HG02798 (cell line): Measurements from ENCODE around the gene RMND1.
"Not testable (repeated sequence)": the region's sequence is repeated elsewhere in the genome, so short reads cannot be mapped to it uniquely, and the experiment has no call there.

Source experiments
- ATAC-seq: cut with Tn5 transposase; IDR thresholded peaks from one replicate; pipeline ENCODE4 v1.9.1; 2021; ENCODE audit warnings: mild to moderate bottlenecking; ENCODE audit not compliant: unreplicated experiment, poor library complexity

RMND1 gene

DNA sequence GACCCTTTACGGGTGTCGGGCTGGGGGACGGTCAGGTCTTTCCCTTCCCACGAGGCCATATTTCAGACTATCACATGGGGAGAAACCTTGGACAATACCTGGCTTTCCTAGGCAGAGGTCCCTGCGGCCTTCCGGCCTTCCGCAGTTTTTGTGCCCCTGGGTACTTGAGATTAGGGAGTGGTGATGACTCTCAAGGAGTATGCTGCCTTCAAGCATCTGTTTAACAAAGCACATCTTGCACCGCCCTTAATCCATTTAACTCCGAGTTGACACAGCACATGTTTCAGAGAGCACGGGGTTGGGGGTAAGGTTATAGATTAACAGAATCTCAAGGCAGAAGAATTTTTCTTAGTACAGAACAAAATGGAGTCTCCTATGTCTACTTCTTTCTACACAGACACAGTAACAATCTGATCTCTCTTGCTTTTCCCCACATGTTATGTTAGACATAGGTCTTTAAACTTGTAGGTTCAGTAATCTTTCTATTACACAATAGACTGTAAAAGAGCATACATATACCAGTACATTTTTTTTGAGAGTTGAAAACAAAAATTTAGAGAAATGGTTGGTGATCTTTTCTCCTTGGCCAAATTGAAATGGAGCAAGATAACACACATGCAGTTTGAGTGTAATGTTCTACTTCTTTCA lies 3.9 kb upstream of the RMND1 start:
- not testable (repeated sequence) for ATAC-seq

DNA sequence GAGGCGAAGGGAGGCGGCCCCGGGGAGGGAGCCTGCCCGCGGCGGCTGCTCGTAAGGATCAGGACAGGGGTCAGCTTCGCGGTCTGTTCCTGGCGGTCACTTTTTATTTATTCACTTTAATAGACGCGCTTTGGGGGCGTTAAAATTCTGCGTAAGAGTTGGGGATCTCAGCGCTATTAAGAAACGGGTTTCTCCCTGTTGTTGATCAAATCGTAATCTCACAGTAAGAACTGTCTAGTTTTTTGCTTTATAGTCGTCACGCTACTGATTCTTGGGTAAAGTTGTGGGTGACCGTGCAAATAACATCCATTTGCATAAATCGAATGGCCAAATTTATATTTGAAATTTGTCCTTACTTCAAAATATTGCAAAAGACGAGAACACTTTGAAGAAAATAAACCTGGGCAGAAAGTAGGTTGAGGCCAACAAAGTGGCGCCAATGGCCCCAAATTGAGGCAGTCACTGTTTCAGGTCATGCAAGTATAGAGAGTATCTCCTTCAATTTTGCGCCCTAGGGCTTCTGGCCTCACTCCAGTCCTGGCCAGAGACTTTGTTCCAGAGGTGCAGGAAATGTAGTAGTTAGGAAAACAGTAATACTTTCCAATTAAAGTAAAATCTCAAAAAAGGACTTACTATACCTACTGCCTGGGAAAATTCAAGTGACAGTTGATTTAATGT lies 963 bp upstream of the RMND1 start:
- no peak for ATAC-seq

DNA sequence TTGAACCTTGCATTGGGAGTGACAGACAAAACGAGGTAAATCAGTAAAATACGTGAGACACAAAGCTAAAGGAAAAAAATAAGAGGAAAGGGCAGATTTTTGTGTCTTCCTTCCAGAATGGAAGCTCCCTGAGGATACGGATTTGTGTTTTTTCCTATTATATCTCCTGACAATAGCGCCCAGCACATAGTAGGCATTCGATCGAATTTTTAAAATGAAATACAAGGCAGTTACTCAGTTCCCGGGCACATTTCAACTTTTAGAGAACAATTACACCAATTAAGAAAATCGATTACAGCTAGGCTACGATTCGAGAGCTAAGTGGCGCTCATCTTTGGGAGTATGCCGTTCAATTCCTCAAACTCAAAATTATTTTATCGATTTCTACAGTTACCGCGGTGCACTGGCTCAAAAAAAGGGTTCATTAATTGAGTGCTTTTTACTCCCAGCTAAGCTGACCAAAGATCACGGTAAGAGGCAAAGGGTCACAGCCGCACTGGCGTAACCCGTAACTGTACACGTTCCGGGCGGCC lies 443 bp downstream of the RMND1 start:
- ATAC-seq = no peak

DNA sequence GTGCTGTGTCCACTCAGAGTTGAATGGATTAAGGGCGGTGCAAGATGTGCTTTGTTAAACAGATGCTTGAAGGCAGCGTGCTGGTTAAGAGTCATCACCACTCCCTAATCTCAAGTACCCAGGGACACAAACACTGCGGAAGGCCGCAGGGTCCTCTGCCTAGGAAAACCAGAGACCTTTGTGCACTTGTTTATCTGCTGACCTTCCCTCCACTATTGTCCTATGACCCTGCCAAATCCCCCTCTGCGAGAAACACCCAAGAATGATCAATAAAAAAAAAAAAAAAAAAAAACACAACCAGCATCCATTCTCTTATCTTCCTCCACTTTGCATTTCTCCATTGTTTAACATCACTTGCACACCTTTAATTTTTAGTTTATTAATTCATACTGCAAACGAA lies 998 bp downstream of the RMND1 start:
- not testable (repeated sequence) for ATAC-seq

DNA sequence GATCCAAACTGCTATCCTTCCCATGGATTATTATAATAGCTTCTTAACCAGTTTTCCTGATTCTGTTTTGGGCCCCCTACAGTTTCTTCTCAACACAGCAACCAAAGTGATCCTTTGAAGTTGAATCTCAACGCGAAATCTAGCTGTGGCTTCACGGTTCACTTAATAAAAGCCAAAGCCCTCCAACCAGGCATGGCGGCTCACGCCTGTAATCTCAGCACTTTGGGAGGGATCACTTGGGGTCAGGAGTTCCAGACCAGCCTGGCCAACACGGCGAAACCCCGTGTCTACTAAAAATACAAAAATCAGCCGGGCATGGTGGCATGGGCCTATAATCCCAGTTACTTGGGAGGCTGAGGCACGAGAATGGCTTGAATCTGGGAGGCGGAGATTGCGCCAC lies 3.3 kb downstream of the RMND1 start:
- ATAC-seq = no peak

DNA sequence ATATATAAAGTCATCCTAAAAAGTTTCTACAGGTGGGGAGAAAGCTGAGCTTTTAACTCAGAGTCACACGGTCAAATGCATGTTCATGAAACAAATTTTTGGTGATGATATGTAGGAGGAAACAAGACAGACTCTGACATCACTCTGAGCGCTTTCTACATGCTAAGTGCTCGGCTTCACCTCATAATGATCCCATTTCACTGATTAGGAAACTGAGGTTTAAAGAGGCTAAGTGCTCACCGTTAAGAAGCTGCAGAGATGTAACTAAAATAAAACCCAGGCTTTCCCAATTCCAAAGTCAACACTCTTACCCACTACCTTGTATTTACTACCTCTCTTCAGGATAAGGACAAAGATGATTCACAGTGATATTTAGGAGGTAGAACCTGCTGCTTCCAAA lies 4.7 kb downstream of the RMND1 start:
- ATAC-seq = no peak

DNA sequence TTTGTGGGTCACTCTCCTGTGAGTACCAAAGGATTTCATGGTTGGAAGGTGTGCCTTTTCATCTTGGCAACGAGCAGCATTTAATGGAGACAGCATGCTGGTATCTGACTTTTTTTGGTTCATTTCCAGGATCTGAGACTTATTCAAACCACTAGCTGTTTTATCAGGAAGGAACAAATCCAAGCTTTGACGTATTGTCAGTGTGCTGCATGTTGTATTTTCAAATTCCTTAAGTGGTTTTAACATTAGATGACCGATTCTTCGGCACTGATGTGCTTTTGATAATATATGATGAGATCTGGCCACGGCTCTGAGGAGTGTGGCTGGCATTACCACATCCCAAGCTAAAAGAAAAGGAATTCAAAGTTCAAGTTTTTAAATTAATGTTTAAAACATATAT lies 6.4 kb downstream of the RMND1 start:
- ATAC-seq = no peak

DNA sequence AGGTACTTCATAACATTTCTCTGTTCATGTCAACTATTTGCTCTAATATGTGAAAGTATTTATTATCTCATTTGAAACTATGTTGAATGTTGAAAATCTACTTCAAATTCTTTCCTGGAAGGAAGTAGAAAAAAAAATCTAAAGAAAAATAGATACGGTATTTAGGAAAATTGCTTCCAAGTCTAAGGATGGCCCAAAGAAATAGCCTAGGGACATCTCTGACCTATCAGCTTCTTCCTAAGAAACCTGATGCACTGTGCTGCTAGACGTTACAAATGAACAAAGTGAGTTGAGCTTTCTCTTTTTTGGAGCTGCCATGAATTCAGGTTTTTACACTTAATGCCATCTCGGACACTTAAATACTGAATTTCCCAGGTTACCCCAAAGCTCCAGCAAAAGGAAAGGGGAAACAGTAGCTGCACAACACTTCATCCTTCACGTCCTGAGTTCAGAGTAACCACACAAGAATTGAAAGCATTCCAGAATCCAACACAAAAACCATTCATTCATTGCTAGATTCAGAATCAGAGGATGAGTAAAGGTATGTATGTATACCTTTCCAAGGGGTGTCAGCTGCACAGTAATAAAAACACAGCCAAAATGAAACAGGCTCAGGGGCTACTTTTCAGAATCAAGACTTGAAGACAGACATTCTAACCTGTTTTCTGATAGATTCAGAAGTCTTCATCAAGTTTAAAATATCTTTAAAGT lies 7.9 kb downstream of the RMND1 start:
- ATAC-seq = no peak

DNA sequence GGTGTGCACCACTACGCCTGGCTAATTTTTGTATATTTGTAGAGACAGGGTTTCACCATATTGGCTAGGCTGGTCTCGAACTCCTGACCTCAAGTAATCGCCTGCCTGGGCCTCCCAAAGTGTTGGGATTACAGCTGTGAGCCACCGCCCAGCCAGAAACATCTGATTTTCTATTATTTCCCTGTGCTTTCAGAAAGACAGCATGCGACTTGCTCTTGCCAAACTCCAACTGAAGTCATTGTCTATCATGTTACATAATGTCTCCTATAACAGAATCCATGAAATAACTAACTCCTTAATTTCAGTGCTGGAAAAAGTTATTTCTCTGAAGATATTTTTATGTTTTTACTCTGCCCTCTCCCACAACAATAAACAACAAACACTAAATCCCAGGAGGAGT lies 8.5 kb downstream of the RMND1 start:
- ATAC-seq = no peak

DNA sequence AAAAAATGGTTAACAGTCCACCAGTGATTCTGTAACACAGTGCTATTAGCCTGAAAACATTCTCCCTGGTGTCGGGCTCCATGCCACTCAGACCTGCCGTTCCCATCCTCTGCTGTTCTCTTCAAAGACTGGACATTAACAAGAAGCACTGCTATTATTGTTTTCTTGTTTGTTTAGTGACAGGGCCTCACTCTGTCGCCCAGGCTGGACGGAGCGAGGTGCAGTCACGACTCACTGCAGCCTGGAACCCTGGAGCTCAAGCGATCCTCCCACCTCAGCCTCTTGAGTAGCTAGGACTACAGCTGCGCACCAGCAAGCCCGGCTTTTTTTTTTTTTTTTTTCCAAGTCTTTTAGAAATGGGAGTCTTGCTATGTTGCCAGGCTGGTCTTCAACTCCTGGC lies 9.6 kb downstream of the RMND1 start:
- no peak for ATAC-seq

DNA sequence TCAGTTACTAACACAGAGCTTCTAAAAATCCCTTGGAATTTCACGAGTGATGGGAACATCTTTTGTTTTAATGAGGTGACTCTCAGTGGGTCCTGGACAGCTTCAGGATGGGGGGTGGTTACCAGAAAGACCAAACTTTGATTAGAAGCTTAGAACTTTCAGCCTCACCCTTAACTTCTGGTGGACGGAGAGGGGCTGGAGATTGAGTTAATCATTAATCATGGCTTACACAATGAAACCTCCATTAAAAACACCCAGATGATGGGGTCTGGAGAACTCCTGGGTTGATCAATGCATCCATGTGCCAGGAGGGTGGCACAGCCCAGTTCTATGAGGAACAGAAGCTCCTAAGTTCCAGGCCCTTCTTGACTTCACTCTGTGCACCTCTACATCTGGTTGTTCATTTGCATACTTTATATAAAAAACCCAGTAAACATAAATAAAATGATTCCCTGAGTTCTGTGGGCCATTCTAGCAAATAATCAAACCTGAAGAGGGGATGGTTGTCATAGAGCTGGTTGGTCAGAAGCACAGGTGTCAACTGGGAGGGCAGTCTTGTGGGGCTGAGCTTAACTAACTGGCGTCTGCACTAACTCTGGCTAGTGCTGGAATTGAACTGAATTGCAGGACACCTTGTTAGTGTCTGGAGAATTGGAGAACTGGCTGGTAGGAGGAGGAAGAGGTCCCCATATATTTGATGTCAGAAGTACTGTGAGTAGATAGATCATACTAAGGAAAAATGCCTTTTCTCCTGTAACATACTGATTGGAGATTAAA lies 10.3 kb downstream of the RMND1 start:
- peak; percentile 18 for ATAC-seq

DNA sequence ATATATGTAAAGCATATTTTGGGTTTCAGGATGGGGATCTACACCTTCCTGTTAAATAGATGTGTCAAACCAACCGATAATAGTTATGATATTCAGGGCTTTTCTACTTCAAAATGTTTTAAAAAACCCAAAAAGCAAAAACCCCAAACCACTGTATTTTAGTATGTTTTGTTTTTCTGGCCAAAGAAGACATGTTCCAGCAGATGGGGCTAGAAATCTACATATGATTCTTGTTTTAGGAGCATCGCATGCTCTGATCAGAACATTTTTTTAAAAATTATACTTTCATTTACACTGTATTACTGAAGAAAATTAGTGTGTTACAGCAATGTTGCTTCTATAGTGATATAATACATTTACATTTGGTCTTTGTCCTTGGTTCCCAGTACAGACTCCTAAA lies 11.0 kb downstream of the RMND1 start:
- peak; percentile 62 for ATAC-seq

DNA sequence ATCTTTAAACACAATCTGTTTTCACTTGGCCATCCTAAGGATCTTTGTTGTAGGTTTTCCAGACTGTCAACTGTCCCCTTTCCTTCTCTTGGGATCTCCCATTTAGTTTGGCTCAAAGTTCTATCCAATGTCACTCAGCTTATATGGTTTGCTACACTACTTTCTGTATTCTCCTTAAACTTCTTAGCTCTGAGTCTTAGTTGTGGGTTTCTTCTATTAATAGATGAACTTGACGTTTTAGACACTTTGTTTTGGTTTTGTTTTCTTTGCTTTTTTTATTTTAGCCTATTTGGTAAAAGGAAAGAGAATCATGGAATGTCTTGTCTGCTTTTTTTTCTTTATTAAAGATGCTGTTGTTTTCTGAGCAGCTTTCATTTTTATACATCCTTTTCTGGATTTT lies 11.4 kb downstream of the RMND1 start:
- ATAC-seq = peak; percentile 70

DNA sequence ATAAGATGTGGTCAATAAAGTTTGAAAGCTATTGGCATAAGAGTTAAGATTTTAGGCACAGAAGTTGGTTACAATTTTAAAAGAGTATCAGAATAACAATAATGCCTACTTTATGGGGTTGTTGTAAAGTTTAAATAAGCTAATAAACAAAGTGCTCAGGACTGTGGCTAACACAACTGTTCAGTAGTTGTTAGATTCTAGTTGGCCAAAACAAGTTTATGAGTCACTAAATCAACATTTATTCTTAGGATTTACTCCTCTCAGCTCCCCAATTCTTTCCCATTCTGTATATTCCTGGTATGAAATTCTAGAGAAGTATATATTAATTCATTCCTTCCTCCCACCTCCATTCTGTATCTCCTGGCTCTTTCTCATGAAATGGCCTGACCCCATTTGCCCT lies 14.5 kb downstream of the RMND1 start:
- ATAC-seq = no peak

DNA sequence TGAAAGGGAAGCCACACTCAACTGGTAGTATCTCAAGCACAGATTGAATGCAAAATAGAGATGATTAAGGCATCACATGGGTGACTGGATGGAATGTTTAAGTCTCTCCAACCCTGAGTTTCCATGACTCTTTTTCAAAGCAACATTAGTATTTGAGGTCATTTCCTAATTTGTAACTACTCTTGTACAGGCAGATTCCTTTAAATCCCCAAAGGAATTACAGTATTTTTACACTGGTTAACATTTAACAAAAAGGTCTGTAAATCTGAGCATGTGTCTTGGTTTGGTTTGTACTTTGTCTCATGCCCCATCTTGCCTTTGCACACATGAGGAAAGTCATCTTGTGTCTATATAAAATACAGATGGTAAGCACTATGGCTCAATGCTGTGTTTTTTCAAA lies 15.1 kb downstream of the RMND1 start:
- ATAC-seq = no peak

DNA sequence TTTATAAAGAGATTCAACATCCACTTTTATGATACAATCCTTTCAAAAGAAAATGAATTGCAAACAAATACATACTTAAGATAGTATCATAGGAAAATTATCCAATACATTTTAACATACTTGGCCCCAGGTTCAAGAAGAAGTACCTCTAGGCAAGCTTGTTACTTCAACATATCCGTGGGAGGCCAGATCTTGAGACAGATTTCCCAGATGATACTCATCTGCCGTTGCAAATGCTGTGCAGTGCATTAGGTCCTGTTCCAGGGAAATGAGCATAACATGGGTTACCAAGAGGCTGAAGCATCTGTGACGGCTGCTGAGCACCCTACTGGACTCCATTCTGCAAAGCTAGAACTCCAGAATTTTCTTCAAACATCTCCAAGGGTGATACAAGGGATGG lies 15.6 kb downstream of the RMND1 start:
- no peak for ATAC-seq

DNA sequence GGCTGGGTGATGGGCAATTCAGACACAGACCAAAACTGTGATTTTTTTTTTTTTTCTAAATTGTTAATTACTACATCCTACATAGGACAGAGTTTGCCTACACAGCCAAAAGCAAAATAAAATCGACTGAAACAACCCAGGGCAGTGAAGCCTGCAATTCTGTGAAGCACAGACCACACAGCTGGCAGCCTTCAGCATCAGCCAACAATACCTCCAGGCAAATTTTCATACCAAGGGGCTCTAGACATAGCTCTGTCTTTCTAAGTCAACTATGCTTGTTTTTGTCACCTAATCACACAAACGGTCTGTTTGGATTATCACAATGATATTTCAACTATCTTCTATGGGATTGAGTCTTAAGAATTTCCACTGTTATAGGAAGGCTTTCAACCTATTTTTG lies 17.6 kb downstream of the RMND1 start:
- ATAC-seq = peak; percentile 53

DNA sequence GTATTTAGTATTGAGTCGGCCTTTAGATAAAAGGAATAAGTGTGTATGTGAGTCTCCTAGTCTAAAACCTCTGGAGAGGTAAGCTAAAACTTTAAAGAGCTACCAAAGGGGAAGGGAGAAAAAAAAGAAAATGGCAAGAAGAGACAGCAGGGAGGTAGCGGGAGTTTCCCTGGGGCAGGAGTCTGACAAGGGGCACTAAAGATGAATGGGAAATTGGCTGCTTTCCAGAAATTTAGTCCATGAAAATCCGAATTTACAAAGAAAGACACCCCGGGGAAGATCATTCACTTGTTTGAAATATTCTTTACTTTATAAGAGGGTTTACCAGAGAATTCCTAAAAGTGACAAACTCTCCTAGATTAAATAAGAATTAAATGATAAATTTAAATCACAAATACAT lies 19.3 kb downstream of the RMND1 start:
- no peak for ATAC-seq

DNA sequence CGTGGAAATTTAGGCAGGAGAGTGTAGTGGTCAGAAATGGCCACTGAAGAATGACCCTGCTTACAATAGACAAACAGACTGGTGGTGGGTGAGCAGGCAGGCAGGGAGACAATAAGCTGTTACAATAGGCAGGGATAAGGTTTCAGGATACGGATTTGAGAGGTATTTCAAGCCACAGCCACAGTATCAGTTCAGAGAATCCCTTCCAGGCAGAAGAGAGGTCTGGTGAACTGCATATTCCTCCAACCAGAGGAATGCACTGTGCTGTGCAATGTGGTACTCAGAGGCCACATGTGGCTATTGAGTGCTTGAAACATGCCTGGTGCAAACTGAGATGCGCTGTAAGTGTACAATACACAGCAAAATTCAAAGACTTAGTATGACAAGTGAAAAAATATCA lies 20.6 kb downstream of the RMND1 start:
- no peak for ATAC-seq

DNA sequence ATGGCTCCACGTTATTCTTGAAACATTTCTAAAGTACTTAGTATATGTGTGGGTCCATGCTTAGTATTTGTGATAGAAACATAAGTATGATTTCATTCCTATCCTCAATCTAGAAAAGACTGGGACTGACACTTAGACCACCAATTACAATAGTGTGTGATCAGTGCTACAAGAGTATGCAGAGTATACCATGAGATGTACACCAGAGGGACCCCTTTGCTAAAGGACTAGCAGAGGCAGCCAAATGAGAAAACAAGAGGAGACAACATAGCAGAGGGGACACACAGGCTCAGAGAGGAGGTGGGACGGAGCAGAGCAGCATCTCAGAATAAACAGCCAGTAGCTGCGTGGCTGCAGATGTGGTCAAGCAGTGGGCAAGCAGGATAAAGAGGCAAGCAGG lies 21.0 kb downstream of the RMND1 start:
- no peak for ATAC-seq
